Ovary (tissue), 9 donors: ENCODE data around the gene ASIP. TPM values are rescaled to one million over a fixed set of nuclear protein-coding genes. Genes with fewer than 3 reads are reported as not detected.

Experiments
- DNase-seq, 5 donors: peaks; one replicate each; pipeline ENCODE4 v3.0.0-alpha.2; 2019 to 2020
- H3K27ac ChIP-seq, 2 donors: fragments of 200-600 bp; one replicate each; pipeline versions ENCODE4 v1.5.1 to v1.8.0; 2019 to 2022
- H3K27me3 ChIP-seq: fragments of 200-600 bp; one replicate; pipeline ENCODE4 v1.8.0; 2022
- H3K36me3 ChIP-seq: fragments of 200-600 bp; sonication (generic); one replicate; pipeline ENCODE4 v1.5.1; 2019
- H3K4me1 ChIP-seq: one replicate; pipeline ENCODE4 v1.8.1; 2013; ENCODE audit warnings: mild to moderate bottlenecking, moderate library complexity; ENCODE audit not compliant: insufficient read depth
- H3K4me3 ChIP-seq: fragments of 200-600 bp; sonication (generic); one replicate; pipeline ENCODE4 v1.5.1; 2017
- H3K9me3 ChIP-seq, 2 donors: fragments of 200-600 bp in 1 of 2; sonication (generic) in 1 of 2; one replicate each; pipeline versions ENCODE4 v1.5.1 to v1.8.1; 2013 to 2019; ENCODE audit warnings: mild to moderate bottlenecking in 1 of 2, moderate library complexity in 1 of 2
- CTCF ChIP-seq, 3 donors: fragments of 450-650 bp in 2 of 3; fragments of 200-600 bp in 1 of 3; IDR thresholded peaks; one replicate each; pipeline versions ENCODE4 v1.5.1 to v1.8.0; 2016 to 2022; ENCODE audit warnings: antibody characterized with exemption in 3 of 3, mild to moderate bottlenecking in 1 of 3
- EP300 ChIP-seq: sonication (generic); formaldehyde crosslinking; IDR thresholded peaks from one replicate; pipeline ENCODE4 v1.6.1; 2017; ENCODE audit warnings: antibody characterized with exemption
- POLR2A ChIP-seq: fragments of 450-650 bp; IDR thresholded peaks from one replicate; pipeline ENCODE4 v1.6.1; 2017; ENCODE audit warnings: antibody characterized with exemption, mild to moderate bottlenecking, moderate library complexity
- WGBS, 3 donors: extraction: QIAGEN DNeasy Blood & Tissue Kit in 1 of 3; methylation state at CpG; one replicate each; pipeline versions ENCODE4 v1.1.5 to v1.1.7; 2013 to 2017; 5-methylcytosine and 5-hydroxymethylcytosine counted together
- intact Hi-C, 4 donors: fragments of 100-400 bp; cut with DNase I; formaldehyde crosslinking; loops; one replicate each; pipeline versions ENCODE4 v1.11.0 to v1.15.1; 2022 to 2023
- polyA plus RNA-seq, 2 donors: library from polyadenylated mRNA; stranded (reverse); fragments of 200-250 nt in 1 of 2; fragments of 350-450 nt in 1 of 2; fragmentation: Illumina TruSeq in 1 of 2; extraction: RNeasy Lipid Tissue Mini Kit (QIAGEN cat#74804) in 1 of 2; gene quantifications; one replicate each; pipeline ENCODE4 v1.2.3, GENCODE V29; 2013 to 2014
- total RNA-seq, 7 donors: library from RNA; depleted of rRNA in 2 of 7; stranded (reverse); fragments of >200 nt in 2 of 7; fragmentation: NEBNext Ultra II Directional in 3 of 7; extraction: Animal tissue kit (Norgen Biotek cat#: 25700) in 3 of 7; gene quantifications; one replicate each; pipeline versions ENCODE4 v1.1.0 to v1.2.4, GENCODE V29; 2016 to 2023
- donor health status: DM: no; HTN: no; CAD: no; lungs with moderate emphysema.
- donor health status: DM: no; HTN: no; CAD: no.
- donor health status: Bipolar disorder and iron deficiency.
- donor health status: DM: yes; HTN: yes; CAD: no.
- donor health status: DM: no; HTN: no; CAD: no.
- donor health status: DM: yes; HTN: yes; CAD: no.

Gene ASIP
- total and polyA plus RNA-seq, 9 donors = 0.37 to 57.1 (median 22.5) TPM

GRCh38 chr20:34243377-34243776, 2.2 kb downstream of the ASIP start:
- Histone ChIP-seq H3K9me3 (no peaks in the 10 kb centered on the region), H3K4me1 (peaks cover 3% of the 10 kb centered on the region), H3K4me3 (no peak overlapping the region), H3K36me3 (no peaks in the 10 kb centered on the region), H3K27ac (no peak overlapping the region), H3K27me3 (no peaks in the 10 kb centered on the region)
- intact Hi-C loops = no loop called here
- TF ChIP-seq POLR2A (no peak), CTCF (IDR thresholded peaks at IDR 0.05) (no peak), EP300 (no peak)
- no peak for DNase-seq
- 68 to 90% (median 77%) methylated on average over 3 of the region's 3 CpGs for WGBS, 3 donors

GRCh38 chr20:34246126-34246626, 5.0 kb downstream of the ASIP start:
- 15 to 57% (median 22%) methylated on average over 2 of the region's 2 CpGs for WGBS, 3 donors
- Histone ChIP-seq H3K9me3 (no peaks in the 10 kb centered on the region), H3K27ac (no peak overlapping the region), H3K27me3 (no peaks in the 10 kb centered on the region), H3K36me3 (no peaks in the 10 kb centered on the region), H3K4me3 (no peak overlapping the region), H3K4me1 (peaks cover 3% of the 10 kb centered on the region)
- intact Hi-C loops = no loop called here
- no peak for DNase-seq
- TF ChIP-seq POLR2A (no peak), EP300 (no peak), CTCF (IDR thresholded peaks at IDR 0.05) (no peak)

- Histone ChIP-seq H3K4me3 (no peak overlapping the region), H3K27me3 (no peaks in the 10 kb centered on the region), H3K4me1 (peaks cover 3% of the 10 kb centered on the region), H3K9me3 (no peaks in the 10 kb centered on the region), H3K27ac (no peak overlapping the region), H3K36me3 (no peaks in the 10 kb centered on the region)
- TF ChIP-seq POLR2A (no peak), CTCF (IDR thresholded peaks at IDR 0.05) (no peak), EP300 (no peak)
- intact Hi-C loops = no loop called here
- no peak for DNase-seq
- WGBS, 3 donors = 87 to 88% (median 88%) methylated on average over 6 of the region's 6 CpGs
These were observed 8.1 kb downstream of the ASIP start for GRCh38 chr20:34249291-34249690.

- DNase-seq = no peak
- H3K27me3 ChIP-seq = no peaks in the 10 kb centered on the region
- H3K27ac ChIP-seq = no peak overlapping the region
- intact Hi-C loops = no loop called here
- H3K9me3 ChIP-seq = no peaks in the 10 kb centered on the region
- H3K4me1 ChIP-seq = peaks cover 3% of the 10 kb centered on the region
- no peak overlapping the region for H3K4me3 ChIP-seq
- TF ChIP-seq POLR2A (no peak), EP300 (no peak), CTCF (IDR thresholded peaks at IDR 0.05) (no peak)
- H3K36me3 ChIP-seq = no peaks in the 10 kb centered on the region
These were observed 8.8 kb downstream of the ASIP start for GRCh38 chr20:34250005-34250404.
